ENCODE results near the gene LRMDA.

- TF ChIP-seq HDAC2 (IDR thresholded peaks at IDR 0.05), result no peak
- no peak for TF ChIP-seq NR2C2 (IDR thresholded peaks at IDR 0.05; ENCODE audit: borderline replicate concordance, control insufficient read depth, insufficient read length, low read depth)
- TF ChIP-seq PAX8 (IDR thresholded peaks at IDR 0.05), result no peak
- no peak for TF ChIP-seq GATAD2B (conservative IDR thresholded peaks at IDR 0.05; ENCODE audit: low read depth)
- no peak for TF ChIP-seq MXI1 (IDR thresholded peaks at IDR 0.05; ENCODE audit: low read depth, low read length)
- no peak for TF ChIP-seq RCOR1 (conservative IDR thresholded peaks at IDR 0.05; ENCODE audit: low read depth, low read length)
Observed at GRCh38 chr10:75839020-75839419, 407.6 kb downstream of the LRMDA start.

Measured in GM12878 (cell line).